Measurements from ENCODE around the gene CA5A.

CA5A gene

DNA sequence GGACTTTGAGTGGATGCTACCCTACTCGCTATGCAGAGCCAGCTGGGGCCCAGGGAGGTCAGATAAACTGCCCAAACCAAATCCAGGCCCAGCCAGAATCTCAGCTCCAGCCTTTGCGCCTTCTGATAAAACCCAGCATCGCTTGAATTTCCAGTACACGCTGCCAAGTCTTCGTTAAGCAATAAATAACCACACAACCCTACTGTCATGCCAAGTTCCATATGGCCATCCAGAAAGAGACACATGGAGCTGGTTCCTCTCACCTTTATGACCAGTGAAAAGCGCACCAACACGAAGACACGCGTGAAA lies 73.0 kb downstream of the CA5A start:
- TF ChIP-seq NFIC (IDR thresholded peaks at IDR 0.05), result peak; percentile 38; the same call in 1 of the 2 replicates
- TF ChIP-seq, protein P1, sequence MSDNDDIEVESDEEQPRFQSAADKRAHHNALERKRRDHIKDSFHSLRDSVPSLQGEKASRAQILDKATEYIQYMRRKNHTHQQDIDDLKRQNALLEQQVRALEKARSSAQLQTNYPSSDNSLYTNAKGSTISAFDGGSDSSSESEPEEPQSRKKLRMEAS (IDR thresholded peaks at IDR 0.05), result peak; percentile 44; the same call in 1 of the 2 replicates

DNA sequence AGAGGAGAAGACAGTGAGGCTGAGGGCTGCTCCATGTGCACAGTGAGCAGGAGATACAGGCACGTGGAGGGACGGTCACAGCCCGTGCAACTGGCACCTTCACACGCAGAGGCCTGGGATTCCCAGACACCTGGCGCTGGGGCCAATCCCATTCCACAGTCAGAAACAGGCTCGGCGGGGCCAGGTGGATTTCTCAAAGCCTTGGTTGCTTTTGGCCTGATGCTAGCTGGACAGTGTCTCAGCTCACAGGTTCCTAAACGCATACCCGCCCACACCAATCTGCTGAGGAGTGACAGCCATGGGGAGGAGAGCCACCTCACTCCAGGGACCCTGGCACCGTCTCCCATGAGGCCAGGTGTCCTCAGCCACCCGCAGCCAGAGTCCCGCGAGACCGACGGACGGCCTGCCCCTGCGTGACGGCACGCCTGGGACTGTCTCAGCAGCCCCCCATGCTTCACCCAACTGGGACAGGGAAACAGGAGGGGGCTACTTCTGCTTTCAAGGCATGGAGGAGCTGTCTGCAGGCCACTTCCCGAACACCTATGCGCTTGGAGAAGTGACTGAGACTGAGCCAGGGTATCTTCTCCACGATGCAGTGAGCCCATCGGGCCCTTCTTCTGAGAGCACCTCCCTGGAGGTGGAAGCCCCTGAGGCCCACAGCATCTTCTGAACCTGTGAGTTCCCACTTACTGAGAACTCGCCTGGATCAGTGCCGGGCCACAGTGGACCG lies 73.6 kb downstream of the CA5A start:
- TF ChIP-seq EGR1 (IDR thresholded peaks at IDR 0.05) (0 out of 2 replicates have a peak, but pooled peaks have one; percentile 43), EP300 (IDR thresholded peaks at IDR 0.05; ENCODE audit: borderline replicate concordance) (peak; percentile 27; the same call in 1 of the 2 replicates), TCF12 (IDR thresholded peaks at IDR 0.05; ENCODE audit: low read depth) (peak; percentile 48)
- TF ChIP-seq, protein P2, sequence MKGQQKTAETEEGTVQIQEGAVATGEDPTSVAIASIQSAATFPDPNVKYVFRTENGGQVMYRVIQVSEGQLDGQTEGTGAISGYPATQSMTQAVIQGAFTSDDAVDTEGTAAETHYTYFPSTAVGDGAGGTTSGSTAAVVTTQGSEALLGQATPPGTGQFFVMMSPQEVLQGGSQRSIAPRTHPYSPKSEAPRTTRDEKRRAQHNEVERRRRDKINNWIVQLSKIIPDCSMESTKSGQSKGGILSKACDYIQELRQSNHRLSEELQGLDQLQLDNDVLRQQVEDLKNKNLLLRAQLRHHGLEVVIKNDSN (IDR thresholded peaks at IDR 0.05), result 0 out of 2 replicates have a peak, but pooled peaks have one; percentile 17
- TF ChIP-seq, protein P1 (IDR thresholded peaks at IDR 0.05), result peak; percentile 76

DNA sequence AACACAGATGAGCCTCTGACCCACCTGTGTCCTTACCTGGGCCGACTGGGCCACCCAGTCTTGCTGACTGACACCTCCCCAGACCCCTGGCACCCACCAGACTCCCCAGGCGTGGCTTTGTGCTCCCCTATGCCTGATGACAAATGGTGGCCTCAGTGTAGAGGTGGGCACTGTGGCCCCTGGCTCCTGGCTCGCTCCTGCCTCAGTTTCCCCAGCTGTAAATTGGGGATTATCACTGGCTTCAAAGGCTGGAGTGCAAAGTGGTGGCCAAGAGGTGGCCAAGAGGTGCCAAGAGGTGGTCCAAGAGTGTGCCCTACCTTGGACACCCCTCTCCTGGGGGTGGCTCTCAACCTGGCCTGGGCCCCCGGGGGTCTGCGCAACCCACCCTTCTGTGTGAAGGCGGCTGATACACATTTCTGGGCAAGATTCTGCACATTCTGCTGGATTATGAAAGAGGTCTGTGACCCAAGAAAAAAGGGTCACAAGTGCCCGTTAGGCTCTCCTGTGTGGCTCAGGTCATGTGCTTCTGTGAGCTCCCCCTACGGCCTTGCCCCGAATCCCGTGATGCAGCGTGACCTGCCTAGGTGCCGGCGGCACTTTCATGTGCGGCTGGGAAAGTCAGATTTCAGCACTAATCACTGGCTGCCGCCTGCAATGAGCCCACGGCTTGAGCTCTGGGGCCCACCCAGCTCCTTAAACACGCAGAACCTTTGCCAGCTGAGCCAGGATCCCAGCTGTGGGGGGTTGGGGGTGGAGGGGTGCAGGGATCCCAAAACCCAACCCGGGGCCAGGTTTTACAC lies 74.8 kb downstream of the CA5A start:
- peak; percentile 87 for TF ChIP-seq ZBTB7A (IDR thresholded peaks at IDR 0.05; ENCODE audit: low read depth)
- TF ChIP-seq, protein P2 (IDR thresholded peaks at IDR 0.05), result 0 out of 2 replicates have a peak, but pooled peaks have one; percentile 14

GRCh38 chr16:87860553-87861299 lies 75.6 kb downstream of the CA5A start:
- TF ChIP-seq, protein P3, sequence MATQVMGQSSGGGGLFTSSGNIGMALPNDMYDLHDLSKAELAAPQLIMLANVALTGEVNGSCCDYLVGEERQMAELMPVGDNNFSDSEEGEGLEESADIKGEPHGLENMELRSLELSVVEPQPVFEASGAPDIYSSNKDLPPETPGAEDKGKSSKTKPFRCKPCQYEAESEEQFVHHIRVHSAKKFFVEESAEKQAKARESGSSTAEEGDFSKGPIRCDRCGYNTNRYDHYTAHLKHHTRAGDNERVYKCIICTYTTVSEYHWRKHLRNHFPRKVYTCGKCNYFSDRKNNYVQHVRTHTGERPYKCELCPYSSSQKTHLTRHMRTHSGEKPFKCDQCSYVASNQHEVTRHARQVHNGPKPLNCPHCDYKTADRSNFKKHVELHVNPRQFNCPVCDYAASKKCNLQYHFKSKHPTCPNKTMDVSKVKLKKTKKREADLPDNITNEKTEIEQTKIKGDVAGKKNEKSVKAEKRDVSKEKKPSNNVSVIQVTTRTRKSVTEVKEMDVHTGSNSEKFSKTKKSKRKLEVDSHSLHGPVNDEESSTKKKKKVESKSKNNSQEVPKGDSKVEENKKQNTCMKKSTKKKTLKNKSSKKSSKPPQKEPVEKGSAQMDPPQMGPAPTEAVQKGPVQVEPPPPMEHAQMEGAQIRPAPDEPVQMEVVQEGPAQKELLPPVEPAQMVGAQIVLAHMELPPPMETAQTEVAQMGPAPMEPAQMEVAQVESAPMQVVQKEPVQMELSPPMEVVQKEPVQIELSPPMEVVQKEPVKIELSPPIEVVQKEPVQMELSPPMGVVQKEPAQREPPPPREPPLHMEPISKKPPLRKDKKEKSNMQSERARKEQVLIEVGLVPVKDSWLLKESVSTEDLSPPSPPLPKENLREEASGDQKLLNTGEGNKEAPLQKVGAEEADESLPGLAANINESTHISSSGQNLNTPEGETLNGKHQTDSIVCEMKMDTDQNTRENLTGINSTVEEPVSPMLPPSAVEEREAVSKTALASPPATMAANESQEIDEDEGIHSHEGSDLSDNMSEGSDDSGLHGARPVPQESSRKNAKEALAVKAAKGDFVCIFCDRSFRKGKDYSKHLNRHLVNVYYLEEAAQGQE (IDR thresholded peaks at IDR 0.05; ENCODE audit: low read depth), result peak; percentile 58
- TF ChIP-seq TCF12 (IDR thresholded peaks at IDR 0.05; ENCODE audit: low read depth), result peak; percentile 95
- TF ChIP-seq ZBTB7A (IDR thresholded peaks at IDR 0.05; ENCODE audit: low read depth), result peak; percentile 58; the same call in 1 of the 2 replicates
- TF ChIP-seq TEAD4 (IDR thresholded peaks at IDR 0.05), result peak; percentile 81
- TF ChIP-seq YY1 (IDR thresholded peaks at IDR 0.05; ENCODE audit: low read depth), result 0 out of 2 replicates have a peak, but pooled peaks have one; percentile 7
- TF ChIP-seq TAF1 (IDR thresholded peaks at IDR 0.05; ENCODE audit: low read depth), result no peak
- TF ChIP-seq NFIC (IDR thresholded peaks at IDR 0.05), result peak; percentile 51
- TF ChIP-seq EGR1 (IDR thresholded peaks at IDR 0.05), result 0 out of 2 replicates have a peak, but pooled peaks have one; percentile 16
- TF ChIP-seq, protein P2 (IDR thresholded peaks at IDR 0.05), result peak; percentile 20; the same call in 1 of the 2 replicates
- no peak for TF ChIP-seq CEBPB (IDR thresholded peaks at IDR 0.05)
- TF ChIP-seq EP300 (IDR thresholded peaks at IDR 0.05; ENCODE audit: borderline replicate concordance), result peak; percentile 95
- TF ChIP-seq FOXM1 (IDR thresholded peaks at IDR 0.05; ENCODE audit: borderline replicate concordance, low read depth), result peak; percentile 76
- no peak for TF ChIP-seq CREB1 (IDR thresholded peaks at IDR 0.05; ENCODE audit: low read depth)
- 0 out of 2 replicates have a peak, but pooled peaks have one; percentile 5 for TF ChIP-seq RAD21 (IDR thresholded peaks at IDR 0.05; ENCODE audit: low read depth)
- TF ChIP-seq, protein P1 (IDR thresholded peaks at IDR 0.05), result peak; percentile 87

GRCh38 chr16:87858151-87858993 lies 78.0 kb downstream of the CA5A start:
- 0 out of 2 replicates have a peak, but pooled peaks have one; percentile 13 for TF ChIP-seq NFIC (IDR thresholded peaks at IDR 0.05)

- TF ChIP-seq EP300 (IDR thresholded peaks at IDR 0.05; ENCODE audit: borderline replicate concordance) (no peak), CREB1 (IDR thresholded peaks at IDR 0.05; ENCODE audit: low read depth) (no peak), YY1 (IDR thresholded peaks at IDR 0.05; ENCODE audit: low read depth) (no peak), EGR1 (IDR thresholded peaks at IDR 0.05) (no peak), TEAD4 (IDR thresholded peaks at IDR 0.05) (no peak), RAD21 (IDR thresholded peaks at IDR 0.05; ENCODE audit: low read depth) (no peak)
These were observed 79.5 kb downstream of the CA5A start for GRCh38 chr16:87856791-87857228.
